GM23248 (cell line): Measurements from ENCODE around the gene ZBTB2. TPM values are rescaled to one million over a fixed set of nuclear protein-coding genes. Genes with fewer than 3 reads are reported as not detected.

ENCODE experiments used
- DNase-seq: peaks from one replicate; pipeline ENCODE4 v3.0.0-alpha.2; 2015
- H2AFZ ChIP-seq: fragments of 200-600 bp; sonication (generic); 2 replicates; pipeline ENCODE4 v1.6.1; 2016; ENCODE audit warnings: antibody characterized with exemption
- H3F3A ChIP-seq: fragments of 200-600 bp; sonication (generic); 2 replicates; pipeline ENCODE4 v1.6.1; 2016; ENCODE audit warnings: mild to moderate bottlenecking, antibody characterized with exemption, mixed run types; ENCODE audit not compliant: insufficient read depth
- H3K27ac ChIP-seq: fragments of 200-600 bp; sonication (generic); 2 replicates; pipeline ENCODE4 v1.5.1; 2016; ENCODE audit warnings: mild to moderate bottlenecking
- H3K27me3 ChIP-seq: fragments of 200-600 bp; sonication (generic); replicated peaks from 2 replicates; pipeline ENCODE4 v1.6.1; 2016; ENCODE audit warnings: mild to moderate bottlenecking; ENCODE audit not compliant: insufficient read depth
- H3K36me3 ChIP-seq: fragments of 200-600 bp; sonication (generic); 2 replicates; pipeline ENCODE4 v1.6.1; 2016; ENCODE audit warnings: low read depth, mild to moderate bottlenecking
- H3K4me1 ChIP-seq: fragments of 200-600 bp; sonication (generic); 2 replicates; pipeline ENCODE4 v1.6.1; 2016; ENCODE audit warnings: mild to moderate bottlenecking; ENCODE audit not compliant: insufficient read depth
- H3K4me2 ChIP-seq: fragments of 200-600 bp; sonication (generic); one replicate; pipeline ENCODE4 v1.6.1; 2016; ENCODE audit warnings: mild to moderate bottlenecking; ENCODE audit not compliant: unreplicated experiment
- H3K4me3 ChIP-seq: fragments of 200-600 bp; sonication (generic); 2 replicates; pipeline ENCODE4 v1.5.1; 2016; ENCODE audit warnings: mild to moderate bottlenecking
- H3K79me2 ChIP-seq: fragments of 200-600 bp; sonication (generic); 2 replicates; pipeline ENCODE4 v1.6.1; 2016; ENCODE audit warnings: mild to moderate bottlenecking; ENCODE audit not compliant: insufficient read depth
- H3K9ac ChIP-seq: fragments of 200-600 bp; sonication (generic); 2 replicates; pipeline ENCODE4 v1.6.1; 2016; ENCODE audit warnings: mild to moderate bottlenecking
- H3K9me2 ChIP-seq: fragments of 200-600 bp; sonication (generic); 2 replicates; pipeline ENCODE4 v1.6.1; 2016; ENCODE audit warnings: mixed run types, mild to moderate bottlenecking, moderate library complexity; ENCODE audit not compliant: insufficient read depth
- H3K9me3 ChIP-seq: fragments of 200-600 bp; sonication (generic); one replicate; pipeline ENCODE4 v1.6.1; 2017; ENCODE audit warnings: low read depth
- H4K20me1 ChIP-seq: fragments of 200-600 bp; sonication (generic); 2 replicates; pipeline ENCODE4 v1.6.0; 2016; ENCODE audit not compliant: insufficient read depth
- EZH2 ChIP-seq: fragments of 200-600 bp; sonication (generic); IDR thresholded peaks from 2 replicates; pipeline ENCODE4 v1.6.1; 2018; ENCODE audit warnings: antibody characterized with exemption, mild to moderate bottlenecking; ENCODE audit not compliant: insufficient read depth, poor library complexity, severe bottlenecking
- EZH2phosphoT487 ChIP-seq: fragments of 200-600 bp; sonication (generic); IDR thresholded peaks from 2 replicates; pipeline ENCODE4 v1.6.1; 2018; ENCODE audit warnings: antibody characterized with exemption, moderate library complexity, mild to moderate bottlenecking, low read depth; ENCODE audit not compliant: insufficient read depth
- WGBS, 2 experiments: methylation state at CpG; one replicate each; pipeline ENCODE4 v1.1.6; 2015 to 2017; ENCODE audit warnings: low lambda C conversion rate in 2 of 2, low coverage in 1 of 2; ENCODE audit errors: missing lambda C conversion rate in 2 of 2; 5-methylcytosine and 5-hydroxymethylcytosine counted together
- in situ Hi-C: fragments of 300-500 bp; cut with MboI; formaldehyde crosslinking; loops from 2 replicates; pipeline ENCODE4 v1.15.0; 2020
- polyA plus RNA-seq: library from polyadenylated mRNA; unstranded; fragments of >200 nt; fragmentation: Nextera tagmentation; extraction: Ambion mirVana; gene quantifications from 2 replicates; pipeline ENCODE4 v1.2.1, GENCODE V29; 2016
- total RNA-seq: library from RNA; depleted of rRNA; stranded (reverse); fragments of >200 nt; shearing (Covaris generic); gene quantifications from 2 replicates; pipeline ENCODE4 v1.2.3, GENCODE V29; 2014

Gene ZBTB2
- total and polyA plus RNA-seq, 2 experiments from 2014 or later = 9.7 to 11.6 TPM

GRCh38 chr6:151400473-151400872, 9.1 kb upstream of the ZBTB2 start:
- H3K4me2 ChIP-seq = no peak overlapping the region
- peaks cover 42% of the 10 kb centered on the region for H3F3A ChIP-seq
- in situ Hi-C loops = no loop called here
- peak overlapping the region; percentile 63 for H3K27ac ChIP-seq
- peaks cover 13% of the 10 kb centered on the region for H3K4me1 ChIP-seq
- 52 to 55% methylated on average over 6 of the region's 6 CpGs for WGBS, 2 experiments
- peaks cover 6% of the 10 kb centered on the region; the same call in 1 of the 2 replicates for H4K20me1 ChIP-seq
- no peaks in the 10 kb centered on the region for H3K9me3 ChIP-seq
- peaks cover 100% of the 10 kb centered on the region for H3K79me2 ChIP-seq
- no peak overlapping the region for H3K4me3 ChIP-seq
- H2AFZ ChIP-seq = no peak overlapping the region
- H3K9me2 ChIP-seq = no peaks in the 10 kb centered on the region
- no peaks in the 10 kb centered on the region for H3K27me3 ChIP-seq
- DNase-seq = peak; percentile 83
- H3K36me3 ChIP-seq = peaks cover 23% of the 10 kb centered on the region
- TF ChIP-seq EZH2phosphoT487 (no peak), EZH2 (no peak)
- no peak overlapping the region for H3K9ac ChIP-seq

- DNase-seq = no peak
- in situ Hi-C loops = no loop called here
- no peak overlapping the region for H3K4me3 ChIP-seq
- no peak overlapping the region for H3K4me2 ChIP-seq
- no peak overlapping the region for H3K9ac ChIP-seq
- H3K36me3 ChIP-seq = peaks cover 15% of the 10 kb centered on the region
- H4K20me1 ChIP-seq = peaks cover 13% of the 10 kb centered on the region; the same call in 1 of the 2 replicates
- H2AFZ ChIP-seq = no peak overlapping the region
- WGBS, 2 experiments = 99% methylated on average over 3 of the region's 3 CpGs
- H3K9me3 ChIP-seq = no peaks in the 10 kb centered on the region
- TF ChIP-seq EZH2 (no peak), EZH2phosphoT487 (no peak)
- no peaks in the 10 kb centered on the region for H3K27me3 ChIP-seq
- H3F3A ChIP-seq = peaks cover 34% of the 10 kb centered on the region
- peak overlapping the region; percentile 63 for H3K27ac ChIP-seq
- peaks cover 13% of the 10 kb centered on the region for H3K4me1 ChIP-seq
- H3K79me2 ChIP-seq = peaks cover 100% of the 10 kb centered on the region
- no peaks in the 10 kb centered on the region for H3K9me2 ChIP-seq
Observed at GRCh38 chr6:151399679-151400078, 8.3 kb upstream of the ZBTB2 start.

- Histone ChIP-seq H3K79me2 (peaks cover 74% of the 10 kb centered on the region), H3K4me3 (peak overlapping the region; percentile 87), H3K36me3 (no peaks in the 10 kb centered on the region), H3K9ac (peak overlapping the region; percentile 98), H3F3A (peaks cover 28% of the 10 kb centered on the region), H3K27me3 (no peaks in the 10 kb centered on the region), H3K4me2 (peak overlapping the region; percentile 73), H3K4me1 (peaks cover 31% of the 10 kb centered on the region), H3K9me3 (no peaks in the 10 kb centered on the region), H2AFZ (no peak overlapping the region), H3K27ac (peak overlapping the region; percentile 90; the same call in 1 of the 2 replicates), H3K9me2 (no peaks in the 10 kb centered on the region), H4K20me1 (peaks cover 23% of the 10 kb centered on the region; the same call in 1 of the 2 replicates)
- DNase-seq = no peak
- in situ Hi-C loops = no loop called here
- TF ChIP-seq EZH2phosphoT487 (no peak), EZH2 (no peak)
- WGBS, 2 experiments = 30 to 42% methylated on average over 4 of the region's 4 CpGs
Observed at GRCh38 chr6:151393410-151393809, 2.1 kb upstream of the ZBTB2 start.

- in situ Hi-C loops = no loop called here
Observed at GRCh38 chr6:151392427-151392826, 1.1 kb upstream of the ZBTB2 start.

More at GRCh38 chr6:151392427-151392826, 1.1 kb upstream of the ZBTB2 start:
- H2AFZ ChIP-seq = no peak overlapping the region
- peaks cover 41% of the 10 kb centered on the region for H3K4me1 ChIP-seq
- peaks cover 23% of the 10 kb centered on the region; the same call in 1 of the 2 replicates for H4K20me1 ChIP-seq
- peak overlapping the region; percentile 90 for H3K27ac ChIP-seq
- H3K4me3 ChIP-seq = peak overlapping the region; percentile 87
- TF ChIP-seq EZH2phosphoT487 (no peak), EZH2 (no peak)
- H3K4me2 ChIP-seq = peak overlapping the region; percentile 73
- no peaks in the 10 kb centered on the region for H3K36me3 ChIP-seq
- no peak for DNase-seq
- 1 to 6% methylated on average over 3 of the region's 3 CpGs for WGBS, 2 experiments
- no peaks in the 10 kb centered on the region for H3K9me3 ChIP-seq
- H3K79me2 ChIP-seq = peaks cover 74% of the 10 kb centered on the region
- peaks cover 37% of the 10 kb centered on the region for H3F3A ChIP-seq
- H3K9ac ChIP-seq = peak overlapping the region; percentile 98
- no peaks in the 10 kb centered on the region for H3K9me2 ChIP-seq
- H3K27me3 ChIP-seq = no peaks in the 10 kb centered on the region
